GM21367 (cell line): Measurements from ENCODE around the gene ITGBL1.

ENCODE experiments used
- ATAC-seq: cut with Tn5 transposase; IDR thresholded peaks from one replicate; pipeline ENCODE4 v1.9.1; 2021; ENCODE audit not compliant: unreplicated experiment

ITGBL1 gene

GRCh38 chr13:101554420-101555125, 102.1 kb downstream of the ITGBL1 start:
- ATAC-seq = no peak

GRCh38 chr13:101555610-101556009, 103.1 kb downstream of the ITGBL1 start:
- no peak for ATAC-seq

- no peak for ATAC-seq
Measured at GRCh38 chr13:101556676-101557123, 104.2 kb downstream of the ITGBL1 start.

- ATAC-seq = no peak
Measured at GRCh38 chr13:101565317-101565716, 112.8 kb downstream of the ITGBL1 start.

GRCh38 chr13:101567841-101568240, 115.4 kb downstream of the ITGBL1 start:
- no peak for ATAC-seq

- no peak for ATAC-seq
Measured at GRCh38 chr13:101569807-101570206, 117.3 kb downstream of the ITGBL1 start.

- no peak for ATAC-seq
Measured at GRCh38 chr13:101570410-101570809, 117.9 kb downstream of the ITGBL1 start.

- ATAC-seq = no peak
Measured at GRCh38 chr13:101572456-101572855, 120.0 kb downstream of the ITGBL1 start.

GRCh38 chr13:101575581-101575980, 123.1 kb downstream of the ITGBL1 start:
- no peak for ATAC-seq

- ATAC-seq = no peak
Measured at GRCh38 chr13:101576455-101576854, 124.0 kb downstream of the ITGBL1 start.

GRCh38 chr13:101576977-101577376, 124.5 kb downstream of the ITGBL1 start:
- ATAC-seq = no peak

- ATAC-seq = no peak
Measured at GRCh38 chr13:101579281-101579802, 126.9 kb downstream of the ITGBL1 start.

- no peak for ATAC-seq
Measured at GRCh38 chr13:101584331-101584730, 131.9 kb downstream of the ITGBL1 start.

GRCh38 chr13:101590479-101590878, 138.0 kb downstream of the ITGBL1 start:
- no peak for ATAC-seq

- no peak for ATAC-seq
Measured at GRCh38 chr13:101594936-101595335, 142.5 kb downstream of the ITGBL1 start.

GRCh38 chr13:101596803-101597202, 144.3 kb downstream of the ITGBL1 start:
- ATAC-seq = no peak

GRCh38 chr13:101611491-101612475, 159.3 kb downstream of the ITGBL1 start:
- ATAC-seq = no peak

- ATAC-seq = no peak
Measured at GRCh38 chr13:101612735-101613134, 160.3 kb downstream of the ITGBL1 start.

- no peak for ATAC-seq
Measured at GRCh38 chr13:101614491-101614890, 162.0 kb downstream of the ITGBL1 start.

GRCh38 chr13:101618440-101619187, 166.1 kb downstream of the ITGBL1 start:
- ATAC-seq = no peak

GRCh38 chr13:101621099-101621498, 168.6 kb downstream of the ITGBL1 start:
- ATAC-seq = no peak
